Tracheal epithelial cell (primary cell): ENCODE results near the gene TFPT. TPM values are rescaled to one million over a fixed set of nuclear protein-coding genes. Genes with fewer than 3 reads are reported as not detected.

Experiments used
- total RNA-seq: library from RNA; depleted of rRNA; stranded (reverse); fragments of >200 nt; gene quantifications from 2 replicates; pipeline ENCODE4 v1.2.1, GENCODE V29; 2014

TFPT gene
- 4.9 and 14.9 TPM in 2 replicates for total RNA-seq

GRCh38 chr19:54115109-54116063 is at the start of gene TFPT, which contains the start of gene PRPF31:
Gene TFPT, minus strand, starts transcription at chr19:54115657. Its CDS starts 388 bp downstream, at chr19:54115269.
Gene PRPF31, plus strand, starts transcription at chr19:54115754. Its CDS starts 2,525 bp downstream, at chr19:54118279.

GRCh38 chr19:54159352-54160181 is 44.1 kb upstream of the TFPT start, which contains the start of gene LENG1:
Gene LENG1, minus strand, starts transcription at chr19:54159721. Its CDS starts 26 bp downstream, at chr19:54159695.

GRCh38 chr19:54137699-54138488 is 22.4 kb upstream of the TFPT start, which contains the start of gene CNOT3:
Gene CNOT3, plus strand, starts transcription at chr19:54137762. Its CDS starts 5,217 bp downstream, at chr19:54142979.

GRCh38 chr19:54102421-54103169 is 12.9 kb downstream of the TFPT start, which contains the start of gene NDUFA3:
Gene NDUFA3, plus strand, starts transcription at chr19:54102855. Its CDS starts 24 bp downstream, at chr19:54102879.

GRCh38 chr19:54100561-54100960 is 14.9 kb downstream of the TFPT start, which contains the start of gene OSCAR:
Gene OSCAR, minus strand, starts transcription at chr19:54100803. Its CDS starts 11 bp downstream, at chr19:54100792.

GRCh38 chr19:54081032-54081431 is 34.4 kb downstream of the TFPT start, which contains the start of gene TARM1:
Gene TARM1, minus strand, starts transcription at chr19:54081365. Its CDS starts 25 bp downstream, at chr19:54081340.

GRCh38 chr19:54063350-54064116 is 51.9 kb downstream of the TFPT start, which contains the start of gene VSTM1:
Gene VSTM1, minus strand, starts transcription at chr19:54063897. Its CDS starts 120 bp downstream, at chr19:54063777.

Other genes with a start within 250 kb of the TFPT start
- gene MYADM, start 247.8 kb downstream of the TFPT start, total RNA-seq, result 1.5 and 8.2 TPM in 2 replicates
- under 0.01 TPM in 1 of 2 replicates, not detected in the other for gene PRKCG, start 233.5 kb downstream of the TFPT start, total RNA-seq
- gene CACNG7, start 206.4 kb downstream of the TFPT start, total RNA-seq, result not detected in 2 replicates
- gene CACNG8, start 152.7 kb downstream of the TFPT start, total RNA-seq, result not detected in 2 replicates
- not detected in 2 replicates for gene CACNG6, start 124.0 kb downstream of the TFPT start, total RNA-seq
- gene VSTM1, start 51.8 kb downstream of the TFPT start, total RNA-seq, result not detected in 2 replicates
- not detected in 2 replicates for gene TARM1, start 34.3 kb downstream of the TFPT start, total RNA-seq
- gene OSCAR, start 14.9 kb downstream of the TFPT start, total RNA-seq, result 0.72 and 1.1 TPM in 2 replicates
- gene NDUFA3, start 12.8 kb downstream of the TFPT start, total RNA-seq, result 3.4 and 4.5 TPM in 2 replicates
- 40.3 and 50.6 TPM in 2 replicates for gene PRPF31, start 97 bp upstream of the TFPT start, total RNA-seq
- gene CNOT3, start 22.1 kb upstream of the TFPT start, total RNA-seq, result 3.4 and 7.5 TPM in 2 replicates
- gene LENG1, start 44.1 kb upstream of the TFPT start, total RNA-seq, result 5.5 and 6.7 TPM in 2 replicates
- 32.5 and 38.2 TPM in 2 replicates for gene TMC4, start 57.5 kb upstream of the TFPT start, total RNA-seq
- 19.2 and 30.1 TPM in 2 replicates for gene MBOAT7, start 73.9 kb upstream of the TFPT start, total RNA-seq
- 118 and 129 TPM in 2 replicates for gene TSEN34, start 75.7 kb upstream of the TFPT start, total RNA-seq
- 2,554 and 3,066 TPM in 2 replicates for gene RPS9, start 85.2 kb upstream of the TFPT start, total RNA-seq
- not detected in 2 replicates for gene LILRB3, start 107.3 kb upstream of the TFPT start, total RNA-seq
- not detected in 2 replicates for gene LILRA6, start 127.1 kb upstream of the TFPT start, total RNA-seq
- not detected in 2 replicates for gene LILRB5, start 141.6 kb upstream of the TFPT start, total RNA-seq
- gene LILRB2, start 165.5 kb upstream of the TFPT start, total RNA-seq, result not detected in 2 replicates
- not detected in 2 replicates for gene LILRA5, start 197.5 kb upstream of the TFPT start, total RNA-seq
- gene LILRA4, start 223.5 kb upstream of the TFPT start, total RNA-seq, result not detected in 2 replicates
- under 0.01 TPM in 1 of 2 replicates, not detected in the other for gene LAIR1, start 249.3 kb upstream of the TFPT start, total RNA-seq